Stimulated activated CD4-positive, alpha-beta T cell treated with anti-CD3 and anti-CD28 coated beads, TNF-alpha, amount 100 ng/mL, for 1 hour (primary cell): ENCODE data around the gene XK.
"Not testable (repeated sequence)": the region's sequence is repeated elsewhere in the genome, so short reads cannot be mapped to it uniquely, and the experiment has no call there.

ENCODE experiments used
- DNase-seq, 3 donors: peaks; one replicate each; pipeline ENCODE4 v3.0.0-alpha.2; 2020; ENCODE audit warnings: low read depth in 3 of 3, low spot score in 1 of 3

XK gene

DNA sequence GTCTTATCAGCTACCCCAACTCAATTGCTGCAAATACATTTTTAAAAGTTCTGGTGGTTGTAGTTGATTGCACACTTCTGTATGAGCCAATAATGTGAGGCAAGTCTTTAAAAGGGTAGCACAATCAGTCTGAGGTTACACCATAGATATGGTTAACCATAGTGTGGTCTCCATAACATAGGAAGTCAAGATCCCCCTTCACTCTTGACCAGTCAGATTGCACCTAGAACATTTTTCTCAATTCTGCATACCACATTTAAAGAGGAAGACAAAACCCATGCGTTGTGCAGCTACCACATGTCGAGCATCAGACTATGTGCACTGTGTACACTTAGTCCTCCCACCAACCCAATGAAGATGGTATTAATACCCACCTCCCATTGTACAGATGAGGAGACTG, 67.8 kb downstream of the XK start:
- no peak for DNase-seq

DNA sequence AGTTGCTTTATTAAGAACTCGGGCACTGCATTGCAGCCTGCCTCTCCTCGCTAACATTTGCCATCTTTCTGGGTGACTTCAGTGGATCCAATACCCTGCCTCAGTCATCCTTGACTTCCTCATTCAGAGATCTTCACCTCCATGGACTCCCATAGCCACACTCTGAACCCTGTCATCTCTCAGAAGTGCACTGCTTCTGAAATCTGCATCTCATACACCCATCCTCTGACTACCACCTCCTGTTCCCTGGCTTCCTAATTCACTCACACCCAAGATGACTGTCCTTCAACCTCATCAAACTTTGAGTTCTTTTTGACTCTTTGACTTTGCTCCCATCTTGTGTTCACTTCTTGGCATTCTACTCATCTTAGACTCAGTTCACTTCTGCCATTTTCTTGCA, 68.9 kb downstream of the XK start:
- no peak for DNase-seq

DNA sequence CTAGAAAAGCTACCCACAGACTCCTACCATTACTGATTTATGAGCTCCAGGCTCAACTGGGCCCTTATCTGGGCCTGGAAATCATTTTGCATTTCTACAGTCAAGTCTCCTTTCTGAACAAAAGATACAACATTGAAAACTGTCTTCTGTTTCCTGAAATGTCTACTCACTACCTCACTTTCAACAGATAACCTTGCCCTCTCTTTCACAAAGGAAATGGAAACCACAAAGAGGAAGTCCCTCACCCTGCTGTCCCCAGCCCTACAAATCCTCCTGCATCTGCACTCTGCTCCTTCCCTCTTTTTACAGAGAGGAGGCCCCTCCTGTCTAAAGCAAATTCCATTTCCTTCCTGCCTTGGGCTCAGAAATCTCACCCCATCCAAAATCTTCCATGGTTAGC, 69.4 kb downstream of the XK start:
- no peak for DNase-seq

DNA sequence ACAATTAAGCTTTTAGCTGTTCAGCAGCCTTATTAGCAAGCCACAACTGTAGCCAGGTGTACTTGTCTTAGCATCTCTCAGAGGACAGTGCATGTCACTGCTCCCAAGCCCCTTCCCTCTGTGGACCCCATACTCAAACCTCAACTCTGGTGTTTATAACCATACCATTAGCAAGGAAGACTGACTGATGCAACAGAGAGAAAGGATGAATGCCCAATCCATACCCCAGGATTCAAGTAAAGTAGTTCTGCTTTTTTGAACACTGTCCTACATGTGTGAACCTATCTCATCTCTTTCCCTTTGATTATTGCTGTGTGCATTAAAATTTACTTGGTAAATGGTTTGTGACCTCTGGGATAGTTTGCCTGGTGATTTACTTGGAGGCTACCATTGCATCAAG, 71.5 kb downstream of the XK start:
- no peak for DNase-seq

DNA sequence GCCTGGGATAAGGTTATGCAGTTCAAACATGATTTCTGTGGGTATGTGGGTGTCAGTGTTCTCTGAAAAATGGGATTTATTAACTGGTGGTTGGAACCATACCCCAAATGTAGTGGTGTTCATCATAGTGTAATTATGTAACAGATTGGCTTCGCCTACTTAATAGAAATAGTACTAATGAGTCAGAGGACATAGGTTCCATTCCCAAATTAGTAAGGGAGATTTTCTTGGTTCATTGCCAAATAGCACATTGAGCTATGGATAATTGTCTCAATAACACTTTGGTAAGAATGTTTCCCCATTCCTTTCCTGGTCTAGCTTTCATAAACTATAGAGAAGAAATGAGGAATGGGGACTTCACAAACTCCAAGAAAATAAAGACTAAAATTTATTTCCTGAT, 73.8 kb downstream of the XK start:
- DNase-seq, result no peak

DNA sequence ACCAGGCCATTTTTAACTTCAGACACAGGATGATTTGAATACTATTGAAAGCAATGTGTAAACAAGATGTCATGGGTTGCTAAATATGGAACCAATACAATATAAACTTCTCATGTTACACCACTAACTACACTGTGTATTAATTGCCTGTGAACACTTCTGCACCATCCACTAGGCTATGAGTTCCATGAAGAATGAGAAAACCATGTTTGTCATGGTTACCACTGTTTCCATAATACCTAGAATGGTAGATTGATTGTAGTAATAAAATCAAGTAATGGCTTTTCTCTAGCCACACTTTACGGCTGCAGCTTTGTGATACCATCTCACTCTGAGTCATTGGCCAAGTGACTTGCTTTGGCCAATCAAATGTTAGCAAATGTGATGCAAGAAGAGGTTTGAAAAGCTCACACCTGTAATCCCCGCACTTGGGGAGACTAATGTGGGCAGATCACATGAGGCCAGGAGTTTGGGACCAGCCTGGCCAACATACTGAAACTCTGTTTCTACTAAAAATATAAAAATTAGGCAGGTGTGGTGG, 74.4 kb downstream of the XK start:
- no peak for DNase-seq

DNA sequence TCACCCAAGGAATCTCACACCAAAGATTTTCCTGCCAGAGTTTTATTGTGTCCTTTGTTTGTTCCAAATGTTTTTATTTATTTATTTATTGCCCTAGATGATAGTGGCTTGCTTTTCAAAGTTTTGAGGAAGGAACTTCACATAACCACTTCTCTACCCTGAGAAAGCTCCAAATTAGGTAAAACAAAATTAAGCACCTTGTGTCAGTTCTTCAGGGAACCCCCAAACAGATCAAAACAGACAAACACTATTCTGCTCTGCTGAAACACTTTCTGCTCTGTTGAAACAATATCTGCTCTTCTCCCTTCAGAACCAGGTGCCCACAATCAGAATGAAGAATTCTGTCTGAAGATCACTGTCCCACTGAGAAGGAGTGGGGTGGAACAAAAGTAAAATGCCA, 77.8 kb downstream of the XK start:
- no peak for DNase-seq

DNA sequence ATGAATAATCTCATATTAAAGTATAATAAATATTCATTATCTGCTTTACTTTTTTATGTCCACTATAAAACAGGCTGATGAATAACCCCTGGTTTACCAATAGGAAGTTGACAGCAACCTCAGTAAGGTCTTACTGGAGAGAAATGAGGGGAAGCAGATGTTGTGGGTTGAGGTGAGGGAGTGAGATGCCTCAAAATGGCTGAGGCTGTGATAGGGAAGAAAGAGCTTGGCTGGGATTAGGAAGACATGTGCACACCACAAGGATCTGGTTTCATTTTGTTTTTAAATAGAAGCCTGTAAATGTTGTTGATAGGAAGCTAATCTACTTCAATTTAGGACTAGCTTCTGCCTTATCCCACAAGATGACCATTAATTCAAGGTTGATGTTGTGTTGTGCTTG, 79.9 kb downstream of the XK start:
- no peak for DNase-seq

DNA sequence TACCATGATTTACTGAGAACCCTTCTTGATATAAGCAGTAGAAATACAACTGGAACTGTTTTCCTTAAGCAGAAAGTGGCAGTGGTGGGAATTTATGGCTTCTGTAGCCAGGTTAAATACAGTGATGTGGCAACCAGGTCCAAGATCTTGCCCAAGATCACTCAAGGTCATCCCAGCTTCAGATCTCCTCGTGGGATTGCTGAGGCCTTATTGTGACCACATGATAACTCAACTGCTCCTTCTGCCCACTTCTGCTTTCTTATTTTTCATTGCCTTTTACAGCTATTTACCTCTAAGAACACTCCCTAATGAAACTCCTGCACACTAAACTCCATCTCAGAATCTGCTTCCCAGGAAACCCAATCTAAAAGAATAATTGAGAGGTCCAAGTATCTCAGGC, 81.8 kb downstream of the XK start:
- no peak for DNase-seq

DNA sequence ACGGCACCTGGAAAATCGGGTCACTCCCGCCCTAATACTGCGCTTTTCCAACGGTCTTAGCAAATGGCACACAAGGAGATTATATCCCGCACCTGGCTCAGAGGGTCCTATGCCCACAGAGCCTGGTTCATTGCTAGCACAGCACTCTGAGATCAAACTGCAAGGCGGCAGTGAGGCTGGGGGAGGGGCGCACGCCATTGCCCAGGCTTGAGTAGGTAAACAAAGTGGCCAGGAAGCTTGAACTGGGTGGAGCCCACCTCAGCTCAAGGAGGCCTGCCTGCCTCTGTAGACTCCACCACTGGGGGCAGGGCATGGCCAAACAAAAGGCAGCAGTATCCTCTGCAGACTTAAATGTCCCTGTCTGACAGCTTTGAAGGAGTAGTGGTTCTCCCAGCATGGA, 83.3 kb downstream of the XK start:
- not testable (repeated sequence) for DNase-seq

DNA sequence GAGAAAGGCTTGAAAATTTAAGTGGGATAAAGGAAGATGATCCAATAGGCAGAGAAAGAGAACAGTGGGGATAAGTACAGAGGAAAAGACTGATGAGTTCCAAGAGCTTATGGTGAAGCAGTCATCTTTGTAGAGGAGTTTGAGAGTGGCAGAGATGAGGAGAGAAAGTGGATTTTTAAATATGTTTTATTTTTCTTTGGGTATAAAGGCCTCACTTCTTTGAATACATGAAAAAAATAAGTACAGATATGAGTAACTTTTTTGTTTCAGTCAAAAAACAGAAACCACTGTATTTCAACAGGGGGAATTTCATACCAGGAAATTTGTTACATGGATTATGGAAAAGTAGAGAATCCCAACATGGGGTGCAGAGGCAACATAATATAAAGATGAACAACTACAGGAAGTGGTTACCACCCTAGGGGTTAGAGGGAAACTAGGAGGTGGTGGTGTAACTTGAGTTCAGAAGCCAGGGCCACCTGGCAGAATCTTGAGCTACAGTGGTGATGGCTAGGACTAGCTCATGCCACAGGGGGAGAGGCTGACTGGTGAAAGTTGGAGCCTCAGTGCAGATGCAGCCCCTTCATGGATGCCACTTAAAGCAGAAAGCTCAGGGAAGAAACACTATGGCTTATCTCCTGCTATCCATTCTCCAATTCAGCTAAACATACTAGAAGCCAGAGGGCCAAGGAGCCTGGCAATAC, 90.8 kb downstream of the XK start:
- no peak for DNase-seq

DNA sequence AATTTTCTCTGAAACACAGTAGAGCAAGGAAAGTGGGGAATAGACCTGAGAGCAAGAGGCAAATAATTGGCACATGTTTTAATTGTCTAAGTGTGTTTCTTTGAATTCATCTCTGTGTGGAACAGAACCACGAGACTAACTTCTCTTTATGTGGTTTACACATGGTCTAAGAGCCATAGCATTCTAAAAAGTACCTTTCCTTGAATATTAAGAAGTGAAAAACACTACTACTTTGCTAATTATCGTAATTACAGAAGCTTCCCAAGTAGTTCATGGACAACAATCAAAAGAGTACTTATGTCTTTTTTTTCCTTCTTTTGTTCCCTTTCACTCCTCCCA, 91.4 kb downstream of the XK start:
- DNase-seq, result no peak

DNA sequence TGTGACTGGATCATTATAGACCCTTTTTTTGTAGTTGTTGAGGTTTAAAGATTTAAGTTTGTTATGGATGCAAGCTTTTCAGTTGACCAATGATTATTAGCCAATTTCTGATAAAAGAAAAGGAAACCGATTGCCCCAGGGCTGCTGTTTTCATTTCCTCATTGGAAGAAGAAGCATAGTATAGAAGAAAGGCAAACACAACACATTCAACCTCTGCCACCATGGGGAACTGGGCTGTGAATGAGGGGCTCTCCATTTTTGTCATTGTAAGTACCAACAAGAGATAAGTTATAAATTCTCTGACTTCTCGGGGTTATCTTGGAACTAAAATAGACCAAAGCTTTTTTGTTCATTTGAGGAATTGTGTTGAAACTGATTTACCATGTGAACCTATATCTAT, 94.3 kb downstream of the XK start, which contains the start of gene CYBB:
Gene CYBB (plus strand): TSS at position 203 of the 400 bp plus-strand sequence. CDS start 19 bp downstream, at position 222.
- no peak for DNase-seq

DNA sequence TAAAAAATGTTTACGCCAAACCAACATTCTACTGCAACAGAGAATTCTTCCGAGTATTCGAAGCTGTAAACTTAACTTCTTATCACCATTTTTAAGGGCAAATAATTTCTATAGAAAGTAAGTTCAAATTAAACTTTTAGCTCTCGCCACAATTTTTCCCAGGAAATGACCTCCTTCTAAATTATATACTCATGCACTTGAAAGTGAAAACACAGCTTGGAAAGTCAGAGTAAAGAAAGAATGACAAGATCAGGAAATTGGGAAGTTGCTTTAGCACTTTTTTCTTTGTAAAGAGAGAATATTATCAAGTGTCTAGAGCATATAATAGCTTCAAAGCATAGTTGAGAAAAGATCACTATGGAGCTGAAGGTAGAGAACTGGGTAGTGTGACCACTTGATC, 95.5 kb downstream of the XK start:
- no peak for DNase-seq
